Glutamatergic neuron (in vitro differentiated cells): ENCODE results near the gene PROS1. TPM values are rescaled to one million over a fixed set of nuclear protein-coding genes. Genes with fewer than 3 reads are reported as not detected.

Experiments
- DNase-seq: peaks from one replicate; pipeline ENCODE4 v3.0.0; 2022
- H3K27ac Mint-ChIP-seq: one replicate; pipeline ENCODE4 v1.8.0; 2020; ENCODE audit warnings: mild to moderate bottlenecking, mixed read lengths, inconsistent platforms; ENCODE audit not compliant: unreplicated experiment
- H3K27me3 Mint-ChIP-seq: one replicate; pipeline ENCODE4 v1.8.0; 2020; ENCODE audit warnings: mild to moderate bottlenecking, moderate library complexity, mixed read lengths, inconsistent platforms; ENCODE audit not compliant: unreplicated experiment
- H3K36me3 Mint-ChIP-seq: one replicate; pipeline ENCODE4 v1.8.0; 2020; ENCODE audit warnings: mild to moderate bottlenecking, mixed read lengths, inconsistent platforms; ENCODE audit not compliant: unreplicated experiment
- H3K4me1 Mint-ChIP-seq: one replicate; pipeline ENCODE4 v1.8.0; 2020; ENCODE audit warnings: mild to moderate bottlenecking, low read depth, mixed read lengths, inconsistent platforms; ENCODE audit not compliant: unreplicated experiment
- H3K4me3 Mint-ChIP-seq: one replicate; pipeline ENCODE4 v1.8.0; 2020; ENCODE audit warnings: mild to moderate bottlenecking, mixed read lengths, inconsistent platforms; ENCODE audit not compliant: unreplicated experiment
- H3K9me3 Mint-ChIP-seq: one replicate; pipeline ENCODE4 v1.8.0; 2020; ENCODE audit warnings: mild to moderate bottlenecking, moderate library complexity, mixed read lengths, inconsistent platforms; ENCODE audit not compliant: unreplicated experiment
- long read RNA-seq: library from polyadenylated mRNA; unstranded; transcript quantifications from one replicate; pipeline ENCODE4 v2.0.0, GENCODE V29; 2020; ENCODE audit not compliant: unreplicated experiment
- total RNA-seq: library from RNA; stranded (reverse); fragmentation: NEBNext Ultra II Directional; extraction: Animal tissue kit (Norgen Biotek cat#: 25700); gene quantifications from one replicate; pipeline ENCODE4 v1.2.1, GENCODE V29; 2021; ENCODE audit not compliant: unreplicated experiment
- TF ChIP-seq, protein P1 (sequence below): fragments of 200-600 bp; sonication (generic); IDR thresholded peaks from one replicate; pipeline ENCODE4 v1.5.0; 2021; ENCODE audit not compliant: partially characterized antibody, unreplicated experiment

PROS1 gene
- total RNA-seq, result 4.9 TPM
- long read RNA-seq, partial matches to known transcripts, result 0 of 2 reads
- long read RNA-seq, other reads (novel, unspliced or antisense), result 0 of 2 reads

DNA sequence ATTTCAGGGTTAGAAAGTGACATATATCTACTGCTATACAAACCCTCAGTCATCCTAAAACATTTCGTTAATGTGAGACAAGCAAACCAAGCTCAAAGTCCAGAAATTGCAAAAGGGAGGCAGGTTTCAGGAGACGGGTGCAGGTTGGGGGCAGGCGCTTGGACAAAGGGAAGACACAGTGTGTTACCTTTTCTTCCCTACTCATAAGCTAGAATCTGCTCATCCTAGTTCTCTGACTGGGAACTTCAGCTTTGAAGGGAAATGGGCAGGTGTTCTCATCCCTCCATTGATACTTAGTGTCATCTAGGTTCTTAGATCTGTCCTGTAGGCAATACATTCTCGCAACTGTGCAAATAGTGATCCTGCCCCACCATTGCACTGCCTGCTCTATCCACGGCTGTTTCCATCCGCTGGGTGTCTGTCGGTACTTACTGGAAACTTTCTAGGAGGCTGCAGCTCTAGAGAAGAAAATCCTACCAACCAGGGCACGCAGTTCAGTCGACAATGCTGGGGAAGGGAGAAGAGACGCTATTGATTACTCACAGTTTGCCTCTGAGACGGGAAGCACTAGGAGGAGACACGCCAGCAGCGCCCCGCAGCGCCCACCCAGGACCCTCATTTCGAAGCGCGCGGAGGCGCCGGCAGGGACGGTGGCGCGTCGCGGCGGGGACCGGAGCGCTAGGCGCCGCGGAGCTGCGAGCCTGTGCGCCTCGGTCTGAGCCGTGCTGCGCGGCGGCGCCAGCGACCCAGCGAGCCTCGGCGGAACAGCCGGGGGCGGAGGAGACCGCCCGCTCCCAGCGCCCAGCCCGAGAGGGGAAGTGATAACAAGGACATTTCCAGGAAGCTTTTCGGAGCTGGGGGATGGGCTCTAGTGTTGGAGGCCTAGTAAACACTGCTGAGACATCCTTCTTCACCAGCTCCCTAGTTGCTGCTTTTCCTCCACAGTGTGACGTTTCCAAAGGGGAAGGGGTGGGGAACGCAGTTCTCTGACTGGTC, at the start of gene PROS1:
TSS of gene PROS1 (minus strand) at position 766 of the 996 bp plus-strand sequence. CDS start at position 619, 147 bp downstream.
- H3K36me3 Mint-ChIP-seq, result no peaks in the 10 kb centered on the region
- TF ChIP-seq, protein P1, sequence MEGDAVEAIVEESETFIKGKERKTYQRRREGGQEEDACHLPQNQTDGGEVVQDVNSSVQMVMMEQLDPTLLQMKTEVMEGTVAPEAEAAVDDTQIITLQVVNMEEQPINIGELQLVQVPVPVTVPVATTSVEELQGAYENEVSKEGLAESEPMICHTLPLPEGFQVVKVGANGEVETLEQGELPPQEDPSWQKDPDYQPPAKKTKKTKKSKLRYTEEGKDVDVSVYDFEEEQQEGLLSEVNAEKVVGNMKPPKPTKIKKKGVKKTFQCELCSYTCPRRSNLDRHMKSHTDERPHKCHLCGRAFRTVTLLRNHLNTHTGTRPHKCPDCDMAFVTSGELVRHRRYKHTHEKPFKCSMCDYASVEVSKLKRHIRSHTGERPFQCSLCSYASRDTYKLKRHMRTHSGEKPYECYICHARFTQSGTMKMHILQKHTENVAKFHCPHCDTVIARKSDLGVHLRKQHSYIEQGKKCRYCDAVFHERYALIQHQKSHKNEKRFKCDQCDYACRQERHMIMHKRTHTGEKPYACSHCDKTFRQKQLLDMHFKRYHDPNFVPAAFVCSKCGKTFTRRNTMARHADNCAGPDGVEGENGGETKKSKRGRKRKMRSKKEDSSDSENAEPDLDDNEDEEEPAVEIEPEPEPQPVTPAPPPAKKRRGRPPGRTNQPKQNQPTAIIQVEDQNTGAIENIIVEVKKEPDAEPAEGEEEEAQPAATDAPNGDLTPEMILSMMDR, result no peak
- peaks cover 3% of the 10 kb centered on the region for H3K9me3 Mint-ChIP-seq

DNA sequence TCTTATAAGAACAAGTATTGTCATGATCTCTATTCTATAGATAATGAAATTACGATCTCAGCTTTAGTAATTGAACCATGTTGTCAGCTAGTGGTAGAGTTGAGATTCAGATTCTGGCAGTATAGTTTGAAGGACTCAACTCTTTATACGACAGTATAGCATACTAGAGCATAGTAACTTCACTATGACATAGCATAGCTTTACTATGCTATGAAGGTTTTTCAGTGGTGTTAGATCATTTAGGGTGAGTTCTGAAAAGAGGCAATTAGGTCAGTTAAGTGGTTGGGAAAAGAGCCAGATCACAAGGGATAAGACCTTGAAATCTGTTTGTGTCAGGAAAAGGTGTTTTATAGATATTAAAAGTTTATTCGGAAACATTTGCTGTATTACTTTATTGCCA, 46.6 kb upstream of the PROS1 start:
- Mint-ChIP-seq H3K9me3 (peaks cover 2% of the 10 kb centered on the region), H3K36me3 (no peaks in the 10 kb centered on the region), H3K4me1 (peaks cover 2% of the 10 kb centered on the region), H3K4me3 (no peak overlapping the region), H3K27ac (no peak overlapping the region), H3K27me3 (peaks cover 1% of the 10 kb centered on the region)
- DNase-seq, result no peak
- TF ChIP-seq, protein P1, result no peak

More for the DNA sequence above, at the start of gene PROS1:
- DNase-seq, result peak; percentile 75
- peaks cover 2% of the 10 kb centered on the region for H3K27me3 Mint-ChIP-seq
- peaks cover 3% of the 10 kb centered on the region for H3K4me1 Mint-ChIP-seq
- peak within 1 kb of the TSS; percentile 94 for H3K27ac Mint-ChIP-seq
- H3K4me3 Mint-ChIP-seq, result peak within 1 kb of the TSS; percentile 93

DNA sequence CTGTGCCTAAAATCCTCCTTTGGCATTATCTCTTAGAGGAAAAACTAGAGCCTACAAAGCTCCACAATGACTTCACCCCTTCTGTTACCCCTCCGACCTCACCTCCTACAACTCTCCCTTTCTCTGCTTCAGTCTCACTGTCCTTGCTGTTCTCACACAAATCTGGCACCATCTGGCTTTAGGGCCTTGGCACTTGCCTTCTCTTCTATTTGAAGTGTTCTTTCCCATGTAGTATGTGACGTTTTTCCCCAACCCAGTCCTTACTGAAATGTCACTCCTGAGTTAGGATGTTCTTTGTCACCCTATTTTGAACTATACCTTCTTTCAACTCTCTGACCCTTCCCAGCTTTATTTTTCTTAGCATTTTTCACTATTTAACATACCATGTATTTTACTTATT, 46.0 kb upstream of the PROS1 start:
- H3K27ac Mint-ChIP-seq, result no peak overlapping the region
- TF ChIP-seq, protein P1, result no peak
- peaks cover 1% of the 10 kb centered on the region for H3K27me3 Mint-ChIP-seq
- H3K4me3 Mint-ChIP-seq, result no peak overlapping the region
- H3K4me1 Mint-ChIP-seq, result peaks cover 5% of the 10 kb centered on the region
- no peak for DNase-seq
- no peaks in the 10 kb centered on the region for H3K36me3 Mint-ChIP-seq
- peaks cover 2% of the 10 kb centered on the region for H3K9me3 Mint-ChIP-seq

DNA sequence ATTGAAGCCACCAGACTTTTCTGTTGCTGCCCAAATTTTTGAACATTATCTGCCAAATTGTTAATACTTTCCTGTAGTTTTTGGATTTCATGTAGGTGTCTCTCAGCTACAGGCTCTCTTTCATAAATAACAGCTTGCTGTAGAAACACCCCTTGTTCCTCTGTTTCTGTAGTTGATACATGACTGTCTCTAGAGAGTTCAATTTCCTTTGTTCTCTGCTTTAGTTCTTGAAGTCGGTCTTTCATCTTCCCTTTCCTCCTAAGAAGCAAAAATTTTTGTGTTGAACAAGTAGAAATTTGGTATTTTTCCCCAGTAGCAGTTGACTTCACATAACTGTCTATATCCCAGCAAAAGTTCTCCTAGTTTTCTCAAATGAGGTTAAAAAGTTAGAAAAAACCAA, 41.3 kb upstream of the PROS1 start:
- Mint-ChIP-seq H3K36me3 (no peaks in the 10 kb centered on the region), H3K27me3 (peaks cover 1% of the 10 kb centered on the region), H3K4me1 (peaks cover 6% of the 10 kb centered on the region), H3K9me3 (peaks cover 2% of the 10 kb centered on the region), H3K4me3 (no peak overlapping the region), H3K27ac (no peak overlapping the region)
- DNase-seq, result no peak
- TF ChIP-seq, protein P1, result no peak

DNA sequence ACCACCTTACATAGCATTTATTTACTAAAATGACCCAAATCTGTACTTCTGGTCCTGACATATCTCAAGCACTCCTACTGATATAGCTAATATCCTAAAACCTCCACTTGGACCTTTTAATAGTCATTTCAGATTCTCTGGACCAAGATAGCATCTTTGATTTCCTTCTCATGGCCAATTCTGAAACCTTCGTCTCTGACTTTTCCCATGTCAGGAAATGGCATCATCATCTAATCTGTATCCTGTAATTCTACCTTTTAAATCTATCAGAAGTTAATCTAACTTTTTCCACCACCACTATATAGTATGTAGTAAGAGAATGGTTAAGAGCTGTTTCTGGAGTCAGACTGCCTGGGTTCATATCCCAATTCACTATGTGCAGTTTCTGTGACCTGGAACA, 38.5 kb upstream of the PROS1 start:
- Mint-ChIP-seq H3K36me3 (no peaks in the 10 kb centered on the region), H3K4me1 (peaks cover 4% of the 10 kb centered on the region), H3K27ac (no peak overlapping the region), H3K27me3 (no peaks in the 10 kb centered on the region), H3K9me3 (no peaks in the 10 kb centered on the region), H3K4me3 (no peak overlapping the region)
- no peak for DNase-seq
- TF ChIP-seq, protein P1, result no peak
